HG03469 (cell line): Measurements from ENCODE around the gene DENND5A.
"Not testable (repeated sequence)": the region's sequence is repeated elsewhere in the genome, so short reads cannot be mapped to it uniquely, and the experiment has no call there.

ENCODE experiments used
- ATAC-seq: cut with Tn5 transposase; IDR thresholded peaks from one replicate; pipeline ENCODE4 v1.9.1; 2021; ENCODE audit warnings: mild to moderate bottlenecking, moderate library complexity, moderate number of reproducible peaks; ENCODE audit not compliant: unreplicated experiment

The DENND5A gene

GRCh38 chr11:9103542-9104276, 161.4 kb downstream of the DENND5A start:
- no peak for ATAC-seq

GRCh38 chr11:9099617-9100016, 165.5 kb downstream of the DENND5A start:
- no peak for ATAC-seq

GRCh38 chr11:9098455-9098854, 166.7 kb downstream of the DENND5A start:
- not testable (repeated sequence) for ATAC-seq

GRCh38 chr11:9097186-9097943, 167.8 kb downstream of the DENND5A start:
- not testable (repeated sequence) for ATAC-seq

- no peak for ATAC-seq
Observed at GRCh38 chr11:9096427-9096826, 168.7 kb downstream of the DENND5A start.

GRCh38 chr11:9095421-9095820, 169.7 kb downstream of the DENND5A start:
- ATAC-seq: no peak

GRCh38 chr11:9094420-9094819, 170.7 kb downstream of the DENND5A start:
- ATAC-seq: no peak

GRCh38 chr11:9092853-9093778, 172.0 kb downstream of the DENND5A start:
- no peak for ATAC-seq

GRCh38 chr11:9092072-9092471, 173.1 kb downstream of the DENND5A start:
- no peak for ATAC-seq

GRCh38 chr11:9091044-9091922, 173.9 kb downstream of the DENND5A start, which contains the start of gene SCUBE2:
Gene SCUBE2 (minus strand): TSS chr11:9091599. CDS start chr11:9091528, 71 bp downstream.
- no peak for ATAC-seq

GRCh38 chr11:9090488-9091043, 174.6 kb downstream of the DENND5A start:
- ATAC-seq: no peak

- ATAC-seq: no peak
Observed at GRCh38 chr11:9089636-9090035, 175.5 kb downstream of the DENND5A start.

GRCh38 chr11:9089061-9089460, 176.1 kb downstream of the DENND5A start:
- ATAC-seq: no peak
